ENCODE data around the gene KLF12.

- TF ChIP-seq CTCF (IDR thresholded peaks at IDR 0.05; ENCODE audit: insufficient read depth, low read depth, low read length) (no peak), EZH2 (IDR thresholded peaks at IDR 0.05; ENCODE audit: insufficient read depth, low read length) (no peak)
These were observed 28.6 kb upstream of the KLF12 start for GRCh38 chr13:74162782-74163181.
